HG03280 (cell line): ENCODE data around the gene OPN4.

Source experiments
- ATAC-seq: cut with Tn5 transposase; IDR thresholded peaks from one replicate; pipeline ENCODE4 v1.9.1; 2021; ENCODE audit warnings: mild to moderate bottlenecking, moderate library complexity; ENCODE audit not compliant: unreplicated experiment

Gene OPN4

DNA sequence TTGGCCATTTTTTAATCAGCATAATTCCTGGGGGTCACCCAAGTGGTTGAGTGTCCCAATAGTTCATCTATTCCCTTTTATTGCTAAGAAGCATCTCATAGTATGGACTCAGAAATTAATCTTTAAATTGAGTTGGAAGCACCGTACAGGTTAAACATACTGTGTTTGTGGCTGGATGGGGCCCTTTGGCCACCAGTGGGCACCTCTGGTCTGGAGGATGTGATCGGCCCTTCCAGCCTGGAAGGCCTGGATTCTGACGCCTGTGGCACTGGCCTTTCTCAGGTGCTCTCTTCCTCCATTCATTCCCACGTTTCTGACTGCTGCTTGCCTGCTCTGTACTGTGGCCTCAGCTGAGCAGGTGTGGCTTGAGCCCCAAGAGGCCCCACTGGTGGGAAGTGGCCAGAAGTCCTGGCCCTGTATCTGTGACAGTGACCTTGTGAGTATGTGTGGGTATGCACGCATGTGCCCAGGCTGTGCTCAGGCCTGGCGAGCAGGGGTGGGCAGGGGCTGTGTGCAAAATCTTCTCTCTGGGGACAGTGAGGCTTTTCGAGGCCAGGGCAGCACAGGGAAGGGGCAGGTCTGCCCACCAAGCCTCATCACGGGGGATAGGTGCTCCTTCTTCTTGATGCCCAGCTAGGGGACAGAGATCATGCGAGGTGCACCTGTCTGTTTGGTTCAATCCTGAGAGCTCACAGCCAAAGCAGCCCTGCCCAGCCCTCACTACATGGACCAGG is 44.0 kb downstream of the OPN4 start:
- no peak for ATAC-seq

DNA sequence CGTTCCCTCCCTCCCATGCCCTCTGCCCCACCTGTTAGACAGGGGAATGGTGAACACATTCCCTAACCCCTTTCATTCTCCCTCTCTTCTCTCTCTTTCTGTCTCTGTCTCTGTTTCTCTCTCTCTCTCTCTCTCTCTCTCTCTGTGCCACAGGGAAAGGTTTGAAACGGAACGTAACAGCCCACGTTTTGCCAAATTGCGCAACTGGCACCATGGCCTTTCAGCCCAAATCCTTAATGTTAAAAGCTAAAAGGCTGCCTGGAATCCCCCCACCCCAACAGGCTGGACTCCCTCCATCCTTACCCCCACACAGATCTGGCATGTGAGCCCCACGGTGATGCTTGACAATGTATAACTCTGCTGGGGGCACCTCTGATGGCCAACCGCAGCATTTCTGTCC is 44.8 kb downstream of the OPN4 start:
- no peak for ATAC-seq

DNA sequence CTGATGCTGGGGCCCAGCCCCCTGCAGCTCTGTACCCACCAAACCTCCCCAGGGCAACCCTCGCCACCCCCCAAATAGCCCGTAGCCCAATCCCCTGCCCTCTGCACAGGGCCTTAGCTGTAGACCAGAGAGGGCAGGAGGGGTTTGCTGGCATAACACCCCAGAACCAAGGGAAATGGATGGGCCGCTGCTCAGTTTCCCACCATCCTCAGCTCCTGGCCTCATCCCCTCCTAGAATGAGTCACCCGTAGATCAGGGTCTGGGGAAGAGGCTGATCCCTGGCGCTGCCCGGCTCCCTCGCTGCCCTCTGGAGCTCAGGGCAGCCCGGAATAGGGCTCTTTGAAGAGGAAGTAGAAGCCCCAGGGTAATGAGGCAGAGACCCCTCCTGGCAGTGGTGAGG is 45.2 kb downstream of the OPN4 start:
- no peak for ATAC-seq

DNA sequence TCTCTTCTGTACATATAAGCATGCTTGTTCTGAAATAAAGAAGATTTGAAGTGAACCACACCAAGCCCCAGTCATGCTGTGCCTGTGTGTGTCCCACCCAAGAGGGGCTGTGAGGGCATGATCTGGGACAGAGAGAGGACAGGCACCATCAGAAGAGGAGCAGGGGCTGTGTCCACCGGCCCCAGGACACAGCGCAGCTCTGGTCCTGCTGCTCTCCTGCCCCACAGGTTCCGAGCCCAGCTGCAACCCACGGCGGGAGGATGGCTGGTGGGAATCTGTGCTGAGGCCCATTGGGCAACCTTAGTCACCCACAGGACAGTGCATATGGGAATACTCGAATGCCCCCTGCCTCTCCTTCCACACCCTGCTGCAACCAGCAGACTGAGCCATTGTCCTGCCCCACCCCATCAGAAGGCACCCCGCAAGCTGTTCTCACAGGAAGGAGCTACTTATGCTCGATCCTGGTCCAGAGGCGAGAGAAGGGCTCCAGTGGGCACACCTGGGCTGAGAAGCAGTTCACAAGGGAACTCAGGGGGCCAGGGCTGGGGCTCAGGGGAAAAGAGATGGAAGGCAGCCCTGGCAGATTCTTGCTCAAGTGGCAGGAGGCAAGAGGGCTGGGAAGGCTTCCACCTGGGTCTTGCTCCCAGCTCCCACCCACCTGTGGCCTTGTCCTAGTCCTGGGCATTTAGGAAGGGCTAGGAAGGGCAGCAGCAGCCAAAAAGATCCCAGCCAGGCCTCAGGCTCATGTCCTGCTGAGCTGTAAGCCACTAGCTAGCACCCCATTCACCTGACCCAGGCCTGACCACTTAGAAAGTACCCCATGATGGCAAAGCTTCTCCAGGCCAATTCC is 45.9 kb downstream of the OPN4 start:
- ATAC-seq = no peak

DNA sequence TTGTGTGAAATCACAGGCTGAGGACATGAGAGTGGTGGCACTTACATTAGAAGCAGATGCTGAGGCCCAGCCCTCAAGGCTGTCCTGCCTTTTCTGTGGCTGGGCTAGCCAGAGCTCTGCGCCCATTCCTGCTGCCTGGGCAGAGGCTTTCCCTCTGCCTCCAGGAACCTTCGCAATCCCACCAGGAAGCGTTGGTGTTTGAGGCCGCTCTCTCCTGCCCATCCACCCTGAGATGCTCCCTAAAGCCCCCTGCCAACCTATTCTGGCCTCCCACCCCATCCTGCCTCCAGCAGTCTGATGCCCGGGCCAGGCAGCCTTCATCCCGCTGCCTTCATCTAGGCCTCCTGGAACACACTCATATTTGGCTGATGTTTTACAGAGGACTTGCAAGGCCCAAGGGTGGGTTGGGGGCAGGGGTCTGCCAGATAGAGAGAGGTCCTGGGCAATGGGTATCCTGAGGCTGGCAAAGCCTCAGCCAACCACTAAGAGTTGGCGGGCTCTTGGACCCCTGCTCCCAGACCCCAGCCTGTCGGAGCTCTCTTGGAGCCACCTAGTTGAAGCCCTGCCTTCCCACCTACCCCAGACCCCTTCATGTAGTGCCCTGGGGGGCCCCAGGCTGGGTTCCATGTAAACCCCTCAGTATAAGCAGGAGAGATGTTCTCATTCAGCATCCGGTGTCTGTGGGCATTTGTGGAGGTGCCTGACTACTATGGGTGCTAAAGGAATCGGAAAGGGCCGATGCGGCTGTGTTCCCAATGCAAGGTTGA is 46.7 kb downstream of the OPN4 start:
- no peak for ATAC-seq

DNA sequence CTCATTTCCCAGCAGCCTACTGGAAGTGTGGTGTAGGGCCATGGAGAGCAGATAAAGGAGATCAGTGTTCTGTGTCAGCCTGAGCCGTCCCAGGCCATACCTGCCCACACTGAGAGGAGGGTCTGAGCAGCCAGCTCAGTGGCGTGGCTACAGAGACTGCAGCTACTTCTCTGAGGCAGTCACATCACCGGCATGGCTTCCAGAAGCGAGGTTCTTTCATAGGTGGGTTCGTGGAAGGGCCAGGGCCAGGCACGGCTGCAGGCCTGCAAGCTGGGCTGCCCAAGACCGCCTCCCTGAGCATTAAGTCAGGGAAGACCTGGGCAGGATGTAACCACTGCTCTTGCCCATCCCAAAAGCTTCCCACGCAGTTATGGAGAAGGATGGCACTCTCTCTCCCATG is 48.8 kb downstream of the OPN4 start:
- no peak for ATAC-seq

DNA sequence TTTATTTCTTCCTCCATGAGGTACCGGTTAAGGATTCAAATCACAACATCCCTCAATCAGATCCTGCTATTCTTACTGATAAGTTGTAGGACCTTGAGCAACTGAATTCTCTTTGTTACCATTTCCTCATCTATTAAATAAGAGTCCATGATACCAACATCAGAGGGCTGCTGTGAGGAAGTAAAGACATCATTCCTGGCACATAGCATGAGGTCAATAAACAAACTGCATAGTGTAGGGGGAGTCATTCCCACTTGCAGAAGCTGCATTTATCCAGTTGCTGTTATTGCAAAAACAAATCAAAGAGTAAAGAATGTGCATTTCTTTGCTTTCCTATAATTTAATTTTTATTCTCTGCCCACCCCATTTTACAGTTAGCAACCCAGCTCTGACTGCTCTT is 50.8 kb downstream of the OPN4 start:
- no peak for ATAC-seq

DNA sequence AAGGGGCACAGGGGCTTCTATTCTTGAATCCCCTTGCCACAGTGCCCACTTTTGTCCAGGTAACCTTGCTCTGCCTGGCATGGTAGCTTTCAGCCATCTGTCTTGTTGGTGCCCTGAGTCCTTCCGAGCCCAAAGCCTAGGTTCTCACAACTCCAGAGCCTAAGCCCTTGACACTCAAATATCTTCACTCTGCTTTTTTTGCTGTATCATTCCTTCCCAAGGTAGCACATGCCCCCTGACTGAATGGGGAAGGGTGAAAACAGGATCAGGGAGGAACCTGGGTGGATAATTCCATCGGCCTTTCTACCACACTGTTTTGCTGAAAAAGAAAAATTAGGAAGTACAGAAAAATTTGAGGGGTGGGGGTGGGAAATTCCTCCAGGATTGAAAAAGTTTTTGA is 51.6 kb downstream of the OPN4 start:
- ATAC-seq = no peak

DNA sequence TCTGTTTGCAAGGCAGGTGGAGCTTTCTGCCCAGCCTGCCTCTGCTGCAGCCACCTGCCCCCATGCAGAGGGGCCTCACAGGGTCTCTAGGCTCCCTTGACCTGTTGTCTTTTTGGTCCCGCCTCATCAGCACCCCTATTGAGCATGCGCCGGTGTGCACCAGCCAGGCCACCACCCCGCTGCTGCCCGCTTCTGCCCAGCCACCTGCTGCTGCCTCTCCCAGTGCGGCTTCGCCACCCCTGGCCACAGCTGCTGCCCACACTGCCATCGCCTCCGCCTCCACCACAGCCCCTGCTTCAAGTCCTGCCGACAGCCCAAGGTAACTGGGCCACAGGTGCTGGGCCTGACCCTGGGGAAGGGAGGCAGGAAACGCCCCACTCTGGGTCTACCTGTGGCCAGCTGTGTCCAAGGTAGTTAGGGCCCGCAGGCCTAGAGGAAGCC is 52.1 kb downstream of the OPN4 start:
- ATAC-seq = no peak

DNA sequence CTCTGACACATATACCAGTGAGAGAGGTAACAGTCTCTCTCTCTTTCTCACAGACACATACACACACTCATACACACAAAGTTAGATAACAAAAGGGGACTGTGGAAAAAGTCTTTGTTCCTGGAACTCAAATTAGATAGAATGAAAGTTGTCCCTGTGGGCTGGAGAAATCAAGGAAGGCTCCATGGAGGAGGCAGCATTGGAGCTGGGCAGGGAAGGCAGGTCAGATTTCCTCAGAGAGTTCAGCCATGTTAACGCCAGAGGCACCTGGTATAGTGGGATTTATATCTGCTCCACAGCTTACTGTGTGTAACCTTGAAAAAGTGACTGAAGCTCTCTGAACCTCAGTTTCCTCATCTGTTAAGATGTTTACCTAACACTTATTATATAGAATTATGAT is 52.6 kb downstream of the OPN4 start:
- ATAC-seq = no peak

DNA sequence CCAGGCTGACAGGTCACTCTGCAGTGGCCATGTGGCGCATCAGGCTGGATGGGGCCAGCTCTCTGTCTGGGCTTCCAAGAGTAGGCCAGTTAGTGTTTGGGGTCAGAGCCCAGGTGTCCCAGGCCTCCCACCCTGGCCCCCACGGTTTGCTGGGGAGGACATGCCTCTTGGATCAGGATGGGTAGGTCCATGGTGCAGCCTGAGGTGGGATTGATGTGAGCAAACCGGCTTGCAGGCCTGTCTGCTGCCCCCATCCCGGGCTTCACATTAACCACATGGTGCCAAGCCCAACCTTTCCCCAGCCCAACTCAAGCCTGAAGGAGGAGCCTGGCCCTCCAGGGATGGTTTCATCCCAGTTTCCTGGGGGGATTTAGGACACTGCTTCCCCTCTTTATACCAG is 53.2 kb downstream of the OPN4 start:
- no peak for ATAC-seq

DNA sequence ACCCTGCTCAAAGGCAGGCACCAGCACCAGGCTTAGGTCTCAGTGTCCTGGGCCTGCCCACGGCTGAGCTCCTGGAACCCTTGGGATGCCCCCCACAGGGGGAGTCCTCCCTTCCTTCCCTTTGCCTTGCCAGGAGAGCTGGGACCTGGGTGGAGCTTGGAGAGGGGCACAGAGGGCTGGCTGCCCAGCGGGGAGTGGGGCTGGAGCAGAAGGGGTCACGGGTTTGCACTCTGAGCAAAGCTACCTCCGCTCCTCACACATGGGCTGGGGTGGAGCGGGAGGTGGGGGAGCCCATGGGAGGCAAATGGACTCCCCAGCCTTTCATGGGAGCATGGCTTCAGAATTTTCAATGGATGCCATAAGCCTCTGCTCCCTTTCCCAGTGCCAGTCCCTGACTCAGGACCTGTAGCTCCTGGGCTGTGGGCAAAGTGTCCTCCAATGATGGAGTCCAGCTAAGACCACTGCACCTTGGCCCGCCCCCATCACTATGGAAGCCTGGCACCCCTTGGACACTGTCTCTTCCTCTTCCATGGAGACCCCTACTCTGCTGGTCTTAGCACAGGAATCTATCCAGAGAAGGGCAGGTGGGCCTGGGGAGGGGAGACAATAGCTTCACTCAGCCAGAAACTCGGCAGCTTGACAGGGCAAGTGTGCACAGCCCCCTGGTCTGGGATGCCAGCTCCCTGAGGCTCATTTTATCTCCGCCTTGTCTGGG is 53.9 kb downstream of the OPN4 start:
- no peak for ATAC-seq

DNA sequence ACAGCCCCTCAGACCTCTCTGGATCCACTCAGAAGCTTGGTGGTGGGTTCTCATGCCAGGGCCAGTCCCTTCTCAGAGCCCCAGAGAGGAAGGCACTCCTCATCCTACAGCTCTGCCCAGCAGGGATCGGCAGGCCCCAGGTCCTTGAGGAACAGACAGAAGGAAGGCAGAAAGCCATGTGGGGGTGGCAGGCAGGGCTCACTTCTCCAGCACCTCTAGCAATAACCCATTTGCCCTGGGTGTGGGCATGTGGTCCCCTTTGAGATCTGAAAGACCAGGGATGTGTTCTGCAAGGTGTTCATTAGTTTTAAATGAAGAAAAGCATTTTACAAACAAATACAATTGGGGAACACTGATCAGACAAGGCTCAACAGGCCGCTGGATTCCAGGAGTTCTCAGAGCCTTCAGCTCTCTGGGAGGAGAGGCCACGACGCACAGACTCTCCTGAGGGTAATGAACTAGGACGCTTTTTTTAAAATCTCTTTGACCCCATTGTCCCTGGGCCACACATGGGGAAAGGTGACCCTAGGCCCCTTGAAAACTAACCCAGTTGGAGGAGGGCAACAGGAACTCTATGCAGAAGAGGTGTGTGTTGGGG is 54.5 kb downstream of the OPN4 start:
- ATAC-seq = no peak

DNA sequence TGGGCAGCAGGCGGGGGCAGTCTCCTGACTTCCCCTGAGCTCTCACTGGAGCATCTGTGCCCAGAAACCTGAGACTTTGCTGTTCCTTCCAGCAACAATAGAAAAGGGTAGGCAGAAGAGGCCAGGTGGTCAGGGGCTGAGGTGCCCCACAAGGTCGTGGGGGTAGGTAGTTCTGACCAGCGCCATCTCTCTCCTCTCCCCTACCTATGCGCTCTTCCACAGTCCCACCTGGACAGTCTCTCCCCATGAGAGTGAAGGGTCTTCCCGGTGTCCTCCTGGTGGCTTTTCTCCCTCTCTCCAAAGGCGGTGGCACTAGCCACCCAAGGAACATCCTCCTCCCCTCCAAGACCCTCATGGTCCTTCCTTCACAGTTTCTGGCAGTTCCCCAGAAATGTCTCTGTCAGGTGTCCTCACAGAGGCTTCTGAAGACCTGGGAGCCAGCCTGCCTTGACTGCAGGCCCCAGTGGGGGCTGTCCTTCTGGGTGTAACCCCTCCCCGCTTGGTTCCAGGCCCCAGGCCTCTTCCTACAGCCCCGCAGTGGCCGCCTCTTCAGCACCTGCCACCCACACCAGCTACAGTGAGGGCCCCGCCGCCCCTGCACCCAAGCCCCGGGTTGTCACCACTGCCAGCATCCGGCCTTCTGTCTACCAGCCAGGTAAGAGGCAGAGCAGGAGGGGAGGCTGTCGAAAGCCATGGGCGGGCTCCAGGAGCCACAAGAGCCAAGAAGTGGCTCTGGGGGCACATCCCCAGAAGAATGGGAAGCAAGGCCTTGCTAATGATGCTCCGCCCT is 55.2 kb downstream of the OPN4 start:
- no peak for ATAC-seq

DNA sequence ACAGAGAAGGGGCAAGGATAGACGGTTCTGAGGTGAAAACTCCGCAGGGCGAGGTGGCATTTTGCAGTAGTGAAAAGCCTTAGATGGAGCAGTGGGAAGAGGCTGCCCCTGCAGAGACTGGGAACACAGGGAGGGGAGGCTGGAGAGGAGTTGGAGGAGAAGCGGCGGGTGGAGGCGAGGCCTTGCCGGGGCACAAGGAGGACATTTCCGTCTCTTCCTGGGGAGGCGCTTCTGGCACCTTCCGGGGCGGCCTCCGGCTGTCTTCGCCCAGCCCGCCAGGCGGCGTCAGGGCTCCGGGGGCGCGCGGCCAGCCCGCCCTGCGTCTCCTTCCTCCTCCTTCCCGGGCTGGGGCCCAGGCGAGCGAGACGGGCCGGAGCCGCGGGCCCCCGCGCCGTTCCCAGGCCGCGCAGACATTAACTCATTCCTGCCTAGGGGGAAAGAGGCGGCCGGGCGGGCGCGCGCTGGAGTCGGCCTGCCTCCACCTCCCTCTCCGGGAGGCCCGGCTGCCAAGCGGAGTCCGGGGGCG is 56.7 kb downstream of the OPN4 start:
- ATAC-seq = peak; percentile 89

DNA sequence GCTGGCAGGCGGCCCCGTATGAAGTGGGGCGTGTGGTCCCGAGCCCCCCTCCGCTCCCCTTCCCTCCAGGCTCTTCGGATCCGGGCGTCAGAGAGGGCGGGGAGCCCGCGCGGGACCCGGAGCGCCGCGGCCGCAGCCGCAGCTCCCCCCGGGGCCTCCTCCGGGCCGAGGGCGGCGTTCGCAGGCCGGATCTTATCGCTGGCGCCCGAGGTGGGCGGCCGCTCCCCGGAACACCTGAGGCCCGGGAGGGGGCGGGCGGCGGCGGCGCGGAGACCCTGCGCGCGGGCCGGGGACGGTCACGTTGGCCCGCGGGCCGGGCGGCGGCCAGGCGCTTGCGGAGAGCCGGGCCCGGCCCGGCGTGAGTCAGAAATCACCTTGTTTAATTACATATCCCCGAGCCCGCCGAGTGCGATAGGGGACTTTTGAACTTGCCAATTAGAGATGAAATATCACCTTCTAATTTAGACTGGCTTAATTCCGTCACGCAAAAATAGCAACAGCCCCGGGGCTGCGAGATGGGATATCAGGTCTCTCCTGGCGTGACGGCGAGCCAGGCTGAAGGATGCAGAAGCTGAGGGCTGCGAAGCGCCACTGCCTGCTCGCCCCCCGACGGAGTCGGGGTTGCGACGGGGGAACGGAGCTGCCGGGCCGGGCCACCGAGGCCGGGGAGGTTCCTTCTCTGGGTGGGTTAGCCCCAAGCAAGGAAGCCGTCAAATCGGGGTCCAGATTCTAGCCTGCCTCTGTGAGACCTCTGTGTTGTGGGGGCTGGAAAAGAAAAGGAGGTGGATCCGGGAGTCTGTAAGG is 57.4 kb downstream of the OPN4 start:
- peak; percentile 48 for ATAC-seq

DNA sequence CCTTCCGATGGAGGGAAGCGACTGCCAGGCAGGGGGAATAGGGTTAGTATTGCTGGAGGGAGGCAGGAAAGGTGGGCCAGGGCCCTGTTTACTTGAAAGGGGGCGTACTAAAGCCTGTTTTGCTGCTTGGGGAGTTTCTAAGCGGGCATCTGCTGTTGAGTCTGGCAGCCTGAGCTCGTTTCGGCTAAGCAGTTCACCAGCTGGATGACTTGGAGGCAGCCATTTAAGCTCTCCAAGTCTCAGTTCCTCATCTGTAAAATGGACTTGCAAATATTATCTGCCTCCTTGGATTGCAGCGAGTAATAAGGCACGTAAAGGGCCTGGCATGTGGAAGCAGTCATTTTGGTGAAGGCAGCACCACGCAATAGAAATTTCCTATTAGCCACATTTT is 58.0 kb downstream of the OPN4 start:
- ATAC-seq = no peak

DNA sequence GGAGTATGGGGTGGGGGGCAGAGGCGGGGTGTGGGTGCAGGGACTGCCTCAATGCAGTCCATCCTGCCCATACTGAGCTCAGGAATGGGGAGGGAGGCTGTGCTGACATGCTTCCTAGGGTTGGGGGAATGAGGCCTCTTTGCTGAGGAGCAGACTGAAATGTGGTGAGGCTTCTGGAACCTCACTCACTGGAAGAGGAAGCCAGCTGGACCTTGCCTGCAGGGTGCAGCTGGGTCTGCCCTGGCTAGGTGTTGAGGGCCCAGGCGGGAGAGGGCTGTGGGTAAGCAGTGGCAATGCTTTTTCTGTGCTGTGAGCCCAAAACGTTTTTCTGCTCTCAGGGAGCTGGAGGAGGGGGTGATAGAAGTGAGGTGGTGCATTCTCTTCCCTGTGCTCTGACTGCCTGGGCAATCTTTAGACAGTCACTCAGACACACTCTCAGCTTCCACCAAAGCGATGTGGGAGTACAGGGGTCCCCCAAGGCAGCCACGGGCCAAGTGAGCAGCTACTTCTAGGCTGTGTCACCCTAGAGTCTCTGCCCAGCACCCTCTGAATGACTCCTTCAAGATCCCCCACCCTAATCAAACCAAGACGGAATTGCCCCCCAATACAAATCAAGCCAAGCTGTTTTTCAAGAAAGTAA is 60.9 kb downstream of the OPN4 start:
- ATAC-seq = no peak
